Liver (tissue), 6 donors: ENCODE results near the gene CD101. TPM values are rescaled to one million over a fixed set of nuclear protein-coding genes. Genes with fewer than 3 reads are reported as not detected.

Source experiments
- HNF4A ChIP-seq, 2 donors: conservative IDR thresholded peaks; 2 replicates each; pipeline ENCODE4 v1.6.1; 2016; ENCODE audit warnings: antibody characterized with exemption in 2 of 2, mild to moderate bottlenecking in 2 of 2
- MAX ChIP-seq: IDR thresholded peaks from 2 replicates; pipeline ENCODE4 v1.6.1; 2016; ENCODE audit warnings: antibody characterized with exemption
- TAF1 ChIP-seq: conservative IDR thresholded peaks from 2 replicates; pipeline ENCODE4 v1.6.1; 2016; ENCODE audit warnings: antibody characterized with exemption, mild to moderate bottlenecking
- polyA plus RNA-seq, 2 donors: library from polyadenylated mRNA; stranded (reverse) in 1 of 2; unstranded in 1 of 2; fragments of 200-250 nt in 1 of 2; fragments of >200 nt in 1 of 2; fragmentation: Nextera tagmentation in 1 of 2; extraction: Ambion mirVana in 1 of 2; gene quantifications; one replicate each; pipeline versions ENCODE4 v1.2.1 to v1.2.3, GENCODE V29; 2013 to 2015
- small RNA-seq: library from RNA; depleted of rRNA; stranded (forward); fragments of <200 nt; gene quantifications from one replicate; pipeline ENCODE3, GENCODE V24; 2014
- total RNA-seq, 2 donors: library from RNA; depleted of rRNA; stranded (reverse); fragments of >200 nt; gene quantifications; one replicate each; pipeline ENCODE4 v1.2.3, GENCODE V29; 2014
- donor health status: healthy.
- donor health status: healthy.
- donor health status: healthy.

The CD101 gene
- total and polyA plus RNA-seq, 4 donors, result 0.24 to 2.0 (median 0.65) TPM

- TF ChIP-seq MAX, result no peak
- TF ChIP-seq TAF1, result no peak
- TF ChIP-seq HNF4A (conservative IDR thresholded peaks at IDR 0.05), result no peak
Observed at GRCh38 chr1:117084231-117084630, 82.7 kb downstream of the CD101 start (continued).

Small RNA genes within 50 kb of the gene (small RNA-seq; reads per million reads assigned to genes)
- not detected for gene RNA5SP55

Other genes with a start within 250 kb of the CD101 start
- 1 to 10 TPM in 1 of 2 donors, under 1 TPM in 1; 0.28 to 1.1 TPM for gene CD2, start 247.3 kb upstream of the CD101 start, total RNA-seq
- 1 to 10 TPM in 1 of 2 donors, under 1 TPM in 1; 0.69 to 1.5 TPM for gene CD2, start 247.3 kb upstream of the CD101 start, polyA plus RNA-seq
- gene PTGFRN, start 91.8 kb upstream of the CD101 start, total RNA-seq, result 10 to 100 TPM in 1 of 2 donors, 1 to 10 TPM in 1; 6.4 to 12.6 TPM
- gene PTGFRN, start 91.8 kb upstream of the CD101 start, polyA plus RNA-seq, result 1 to 10 TPM; 5.4 to 8.0 TPM
- 10 to 100 TPM in 1 of 2 donors, 1 to 10 TPM in 1; 2.8 to 16.9 TPM for gene TTF2, start 58.6 kb downstream of the CD101 start, total RNA-seq
- gene TTF2, start 58.6 kb downstream of the CD101 start, polyA plus RNA-seq, result 1 to 10 TPM; 1.3 to 2.8 TPM
- 1 to 10 TPM in 1 of 2 donors, under 1 TPM in 1; 0.59 to 1.5 TPM for gene TRIM45, start 120.0 kb downstream of the CD101 start, total RNA-seq
- under 1 TPM; 0.28 to 0.44 TPM for gene TRIM45, start 120.0 kb downstream of the CD101 start, polyA plus RNA-seq
- under 1 TPM; 0.28 to 0.59 TPM for gene VTCN1, start 209.2 kb downstream of the CD101 start, total RNA-seq
- gene VTCN1, start 209.2 kb downstream of the CD101 start, polyA plus RNA-seq, result 1 to 10 TPM in 1 of 2 donors, under 1 TPM in 1; 0.32 to 1.0 TPM